ENCODE measurements around the gene CNTNAP2. TPM values are rescaled to one million over a fixed set of nuclear protein-coding genes. Genes with fewer than 3 reads are reported as not detected.

The CNTNAP2 gene
- total and polyA plus RNA-seq, 11 donors: 0.01 to 2.6 (median 0.31) TPM; not detected in 3

GRCh38 chr7:146889806-146890555, 773.4 kb downstream of the CNTNAP2 start:
- Histone ChIP-seq H3K4me3 (no peak overlapping the region), H3K9me3 (peaks cover 0 to 4% (median 0%) of the 10 kb centered on the region in 12 donors), H3K4me1 (no peaks in the 10 kb centered on the region), H3K27ac (no peak overlapping the region), H3K36me3 (no peaks in the 10 kb centered on the region), H3K27me3 (no peaks in the 10 kb centered on the region)
- intact Hi-C loops (cut with DNase I): no loop called here
- no peak for ATAC-seq
- WGBS, 4 donors: 80 to 82% (median 82%) methylated on average over 6 of the region's 6 CpGs
- DNase-seq: no peak
- TF ChIP-seq CTCF (IDR thresholded peaks at IDR 0.05) (no peak), POLR2A (IDR thresholded peaks at IDR 0.05) (no peak)

GRCh38 chr7:146892151-146892550, 775.5 kb downstream of the CNTNAP2 start:
- no peak overlapping the region for H3K27ac ChIP-seq
- H3K27me3 ChIP-seq: no peaks in the 10 kb centered on the region
- peaks cover 0 to 4% (median 0%) of the 10 kb centered on the region in 12 donors for H3K9me3 ChIP-seq
- no peaks in the 10 kb centered on the region for H3K36me3 ChIP-seq
- WGBS, 4 donors: 34 to 53% (median 38%) methylated on average over 2 of the region's 2 CpGs
- DNase-seq: no peak
- no peak for ATAC-seq
- no peak overlapping the region for H3K4me3 ChIP-seq
- TF ChIP-seq POLR2A (IDR thresholded peaks at IDR 0.05) (no peak), CTCF (IDR thresholded peaks at IDR 0.05) (no peak)
- intact Hi-C loops (cut with DNase I): no loop called here
- H3K4me1 ChIP-seq: no peaks in the 10 kb centered on the region

- TF ChIP-seq POLR2A (IDR thresholded peaks at IDR 0.05) (no peak), CTCF (IDR thresholded peaks at IDR 0.05) (no peak)
- no peak overlapping the region for H3K4me3 ChIP-seq
- no peak overlapping the region for H3K27ac ChIP-seq
- H3K9me3 ChIP-seq: peaks cover 0 to 4% (median 0%) of the 10 kb centered on the region in 12 donors
- H3K27me3 ChIP-seq: no peaks in the 10 kb centered on the region
- no peaks in the 10 kb centered on the region for H3K36me3 ChIP-seq
- no peaks in the 10 kb centered on the region for H3K4me1 ChIP-seq
- ATAC-seq (no peak), DNase-seq (no peak)
- WGBS, 4 donors: 77 to 83% (median 79%) methylated on average over 3 of the region's 3 CpGs
- intact Hi-C loops (cut with DNase I): no loop called here
Measured at GRCh38 chr7:146894927-146895326, 778.3 kb downstream of the CNTNAP2 start.

- intact Hi-C loops (cut with DNase I): no loop called here
- no peak overlapping the region for H3K4me3 ChIP-seq
- no peaks in the 10 kb centered on the region for H3K27me3 ChIP-seq
- DNase-seq: no peak
- TF ChIP-seq POLR2A (IDR thresholded peaks at IDR 0.05): no peak
- TF ChIP-seq CTCF (IDR thresholded peaks at IDR 0.05): no peak
- no peaks in the 10 kb centered on the region for H3K9me3 ChIP-seq
- no peak overlapping the region for H3K27ac ChIP-seq
- no peak for ATAC-seq
- H3K4me1 ChIP-seq: no peaks in the 10 kb centered on the region
- WGBS, 4 donors: 0 to 86% (median 62%) methylated on average over 1 of the region's 1 CpG
- H3K36me3 ChIP-seq: no peaks in the 10 kb centered on the region
Measured at GRCh38 chr7:146902266-146902665, 785.7 kb downstream of the CNTNAP2 start.

All from heart left ventricle (tissue), 16 donors.